H9 (cell line): ENCODE results near the gene NRROS. TPM values are rescaled to one million over a fixed set of nuclear protein-coding genes. Genes with fewer than 3 reads are reported as not detected.

Experiments
- DNase-seq: peaks from one replicate; pipeline ENCODE4 v3.0.0-alpha.2; 2017
- H2AFZ ChIP-seq: one replicate; pipeline ENCODE4 v1.6.1; 2013; ENCODE audit warnings: mild to moderate bottlenecking, low read length, control low read depth, moderate library complexity
- H2AK5ac ChIP-seq: 2 replicates; pipeline ENCODE4 v1.6.1; 2013; ENCODE audit warnings: low read length, control low read depth, mixed read lengths; ENCODE audit not compliant: insufficient read length
- H2BK120ac ChIP-seq: one replicate; pipeline ENCODE4 v1.6.1; 2013; ENCODE audit warnings: low read depth, mild to moderate bottlenecking, low read length, control low read depth, inconsistent platforms; ENCODE audit not compliant: poor library complexity, severe bottlenecking
- H2BK12ac ChIP-seq: 2 replicates; pipeline ENCODE4 v1.6.1; 2013; ENCODE audit warnings: low read length, control low read depth, mixed read lengths, low read depth; ENCODE audit not compliant: insufficient read length
- H2BK15ac ChIP-seq: 2 replicates; pipeline ENCODE4 v1.6.1; 2013; ENCODE audit warnings: low read depth, low read length, control low read depth
- H2BK20ac ChIP-seq: one replicate; pipeline ENCODE4 v1.6.1; 2013; ENCODE audit warnings: low read depth, mild to moderate bottlenecking, low read length, control low read depth, inconsistent platforms; ENCODE audit not compliant: poor library complexity, severe bottlenecking
- H2BK5ac ChIP-seq: 2 replicates; pipeline ENCODE4 v1.6.1; 2013; ENCODE audit warnings: low read length, control low read depth, mixed read lengths; ENCODE audit not compliant: insufficient read length
- H3K14ac ChIP-seq: 2 replicates; pipeline ENCODE4 v1.6.1; 2013; ENCODE audit warnings: low read length, control low read depth; ENCODE audit not compliant: insufficient read depth
- H3K18ac ChIP-seq: 2 replicates; pipeline ENCODE4 v1.6.1; 2013; ENCODE audit warnings: low read depth, mild to moderate bottlenecking, mixed read lengths, low read length, control low read depth; ENCODE audit not compliant: insufficient read length
- H3K23ac ChIP-seq: 2 replicates; pipeline ENCODE4 v1.6.1; 2013; ENCODE audit warnings: low read length, control low read depth, mixed read lengths, low read depth; ENCODE audit not compliant: insufficient read length
- H3K23me2 ChIP-seq: 2 replicates; pipeline ENCODE4 v1.6.1; 2013; ENCODE audit warnings: low read depth, mild to moderate bottlenecking, mixed read lengths, low read length, control low read depth; ENCODE audit not compliant: insufficient read length, poor library complexity, severe bottlenecking
- H3K27ac ChIP-seq: 2 replicates; pipeline ENCODE4 v1.5.1; 2013; ENCODE audit warnings: low read length, control low read depth, mixed read lengths, low read depth; ENCODE audit not compliant: insufficient read length
- H3K27me3 ChIP-seq: 2 replicates; pipeline ENCODE4 v1.6.1; 2013; ENCODE audit warnings: low read length, control low read depth, inconsistent platforms; ENCODE audit not compliant: insufficient read depth
- H3K4ac ChIP-seq: 2 replicates; pipeline ENCODE4 v1.6.1; 2013; ENCODE audit warnings: low read depth, mild to moderate bottlenecking, control low read depth, inconsistent platforms, low read length, moderate library complexity
- H3K4me1 ChIP-seq: 2 replicates; pipeline ENCODE4 v1.6.1; 2013; ENCODE audit warnings: low read length, control low read depth, inconsistent platforms; ENCODE audit not compliant: insufficient read depth
- H3K4me2 ChIP-seq: 2 replicates; pipeline ENCODE4 v1.6.1; 2013; ENCODE audit warnings: low read length, control low read depth, mixed read lengths; ENCODE audit not compliant: insufficient read length, insufficient read depth
- H3K56ac ChIP-seq: 2 replicates; pipeline ENCODE4 v1.6.1; 2013; ENCODE audit warnings: low read depth, mild to moderate bottlenecking, mixed read lengths, low read length, control low read depth; ENCODE audit not compliant: insufficient read length
- H3K79me1 ChIP-seq: 2 replicates; pipeline ENCODE4 v1.6.1; 2013; ENCODE audit warnings: low read depth, mild to moderate bottlenecking, moderate library complexity, low read length, control low read depth, inconsistent platforms; ENCODE audit not compliant: insufficient read depth, poor library complexity, severe bottlenecking
- H3K79me2 ChIP-seq: 2 replicates; pipeline ENCODE4 v1.6.1; 2013; ENCODE audit warnings: low read length, control low read depth, inconsistent platforms; ENCODE audit not compliant: insufficient read depth
- H3K9ac ChIP-seq: 2 replicates; pipeline ENCODE4 v1.6.1; 2013; ENCODE audit warnings: low read length, control low read depth, mixed read lengths; ENCODE audit not compliant: insufficient read length; ENCODE audit errors: extremely low read depth
- H3K9me3 ChIP-seq: one replicate; pipeline ENCODE4 v1.6.1; 2013; ENCODE audit warnings: low read depth, low read length, inconsistent platforms; ENCODE audit not compliant: control insufficient read depth
- H3T11ph ChIP-seq: one replicate; pipeline ENCODE4 v1.6.1; 2013; ENCODE audit warnings: mild to moderate bottlenecking, low read length, control low read depth, inconsistent platforms
- H4K20me1 ChIP-seq: one replicate; pipeline ENCODE4 v1.6.1; 2013; ENCODE audit not compliant: control insufficient read depth, insufficient read length, insufficient read depth
- H4K5ac ChIP-seq: 2 replicates; pipeline ENCODE4 v1.6.1; 2013; ENCODE audit warnings: low read depth, mild to moderate bottlenecking, mixed read lengths, low read length, control low read depth; ENCODE audit not compliant: insufficient read length
- H4K8ac ChIP-seq: replicated peaks from 2 replicates; pipeline ENCODE4 v1.6.1; 2013; ENCODE audit warnings: low read length, control low read depth, mixed read lengths, low read depth; ENCODE audit not compliant: insufficient read length
- H4K91ac ChIP-seq: 2 replicates; pipeline ENCODE4 v1.6.1; 2013; ENCODE audit warnings: low read depth, mild to moderate bottlenecking, moderate library complexity, mixed read lengths, low read length, control low read depth; ENCODE audit not compliant: insufficient read length
- H3K27ac Mint-ChIP-seq, 3 experiments: 2 replicates in 2 of 3; 3 replicates in 1 of 3; pipeline ENCODE4 v1.8.0; 2020 to 2021; ENCODE audit warnings: mixed read lengths in 3 of 3, mild to moderate bottlenecking in 1 of 3, moderate library complexity in 1 of 3
- H3K27me3 Mint-ChIP-seq: 2 replicates; pipeline ENCODE4 v1.8.0; 2021; ENCODE audit warnings: low read depth, mild to moderate bottlenecking, moderate library complexity, mixed read lengths
- H3K36me3 Mint-ChIP-seq, 3 experiments: 2 replicates in 2 of 3; 3 replicates in 1 of 3; pipeline ENCODE4 v1.8.0; 2020 to 2021; ENCODE audit warnings: low read depth in 3 of 3, mixed read lengths in 3 of 3; ENCODE audit not compliant: insufficient read depth in 1 of 3
- H3K4me1 Mint-ChIP-seq, 2 experiments: 2 replicates each; pipeline ENCODE4 v1.8.0; 2020; ENCODE audit warnings: mixed read lengths in 2 of 2
- H3K4me3 Mint-ChIP-seq, 2 experiments: 2 replicates in 1 of 2; 3 replicates in 1 of 2; pipeline ENCODE4 v1.8.0; 2020 to 2021; ENCODE audit warnings: mild to moderate bottlenecking in 2 of 2, mixed read lengths in 2 of 2, moderate library complexity in 1 of 2
- H3K9me3 Mint-ChIP-seq, 2 experiments: 2 replicates in 1 of 2; 3 replicates in 1 of 2; pipeline ENCODE4 v1.8.0; 2020; ENCODE audit warnings: mild to moderate bottlenecking in 2 of 2, mixed read lengths in 2 of 2, moderate library complexity in 1 of 2
- WGBS: extraction: QIAGEN DNeasy Blood & Tissue Kit; methylation state at CpG from one replicate; pipeline ENCODE4 v1.1.7; 2013; ENCODE audit warnings: missing lambda C conversion rate, low lambda C conversion rate, mixed read lengths; ENCODE audit not compliant: insufficient read length; ENCODE audit errors: extremely low coverage; 5-methylcytosine and 5-hydroxymethylcytosine counted together
- total RNA-seq: library from RNA; stranded (reverse); gene quantifications from 2 replicates; pipeline ENCODE4 v1.2.1, GENCODE V29; 2021
- TF ChIP-seq, protein P1 (sequence below): fragments of 200-600 bp; sonication (generic); conservative IDR thresholded peaks from 3 replicates; pipeline ENCODE4 v1.8.0; 2021; ENCODE audit warnings: antibody characterized with exemption, mild to moderate bottlenecking

Gene NRROS
- total RNA-seq, 1 experiment from 2014 or later, result 4.0 TPM

DNA sequence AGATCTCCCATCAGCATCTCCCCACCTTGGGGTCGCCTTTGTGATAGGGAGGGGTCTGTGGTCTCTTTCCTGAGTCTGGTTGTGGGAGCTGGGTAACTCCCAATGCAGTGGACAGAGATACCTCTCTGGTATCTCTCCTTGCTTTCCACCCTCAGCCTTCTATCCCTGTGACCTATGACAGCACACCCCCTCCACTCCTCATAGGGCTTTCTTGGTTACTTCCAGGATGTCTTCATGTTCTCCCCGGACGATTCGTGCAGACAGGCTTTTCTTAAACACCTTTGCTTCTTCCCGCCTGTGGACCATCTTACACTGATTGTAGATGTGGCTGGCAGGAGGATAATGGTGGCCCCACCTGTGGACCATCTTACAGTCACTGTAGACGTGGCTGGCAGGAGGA lies 14.2 kb upstream of the NRROS start:
- H2BK20ac ChIP-seq, result no peak overlapping the region
- H3T11ph ChIP-seq, result no peak overlapping the region
- peaks cover 15 to 17% of the 10 kb centered on the region in 2 experiments for H3K4me1 Mint-ChIP-seq
- no peak overlapping the region for H3K18ac ChIP-seq
- H3K36me3 Mint-ChIP-seq, result no peaks in the 10 kb centered on the region; a peak in 1 of 7 replicates
- TF ChIP-seq, protein P1, sequence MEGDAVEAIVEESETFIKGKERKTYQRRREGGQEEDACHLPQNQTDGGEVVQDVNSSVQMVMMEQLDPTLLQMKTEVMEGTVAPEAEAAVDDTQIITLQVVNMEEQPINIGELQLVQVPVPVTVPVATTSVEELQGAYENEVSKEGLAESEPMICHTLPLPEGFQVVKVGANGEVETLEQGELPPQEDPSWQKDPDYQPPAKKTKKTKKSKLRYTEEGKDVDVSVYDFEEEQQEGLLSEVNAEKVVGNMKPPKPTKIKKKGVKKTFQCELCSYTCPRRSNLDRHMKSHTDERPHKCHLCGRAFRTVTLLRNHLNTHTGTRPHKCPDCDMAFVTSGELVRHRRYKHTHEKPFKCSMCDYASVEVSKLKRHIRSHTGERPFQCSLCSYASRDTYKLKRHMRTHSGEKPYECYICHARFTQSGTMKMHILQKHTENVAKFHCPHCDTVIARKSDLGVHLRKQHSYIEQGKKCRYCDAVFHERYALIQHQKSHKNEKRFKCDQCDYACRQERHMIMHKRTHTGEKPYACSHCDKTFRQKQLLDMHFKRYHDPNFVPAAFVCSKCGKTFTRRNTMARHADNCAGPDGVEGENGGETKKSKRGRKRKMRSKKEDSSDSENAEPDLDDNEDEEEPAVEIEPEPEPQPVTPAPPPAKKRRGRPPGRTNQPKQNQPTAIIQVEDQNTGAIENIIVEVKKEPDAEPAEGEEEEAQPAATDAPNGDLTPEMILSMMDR, result no peak
- H2BK12ac ChIP-seq, result no peak overlapping the region
- H3K9ac ChIP-seq, result no peak overlapping the region
- H3K23me2 ChIP-seq, result no peaks in the 10 kb centered on the region
- no peak overlapping the region for H2AFZ ChIP-seq
- no CpG with 5 or more reads among the region's 6 CpGs for WGBS
- H2BK120ac ChIP-seq, result no peak overlapping the region
- H4K20me1 ChIP-seq, result no peaks in the 10 kb centered on the region
- H3K27ac Mint-ChIP-seq, result peak overlapping the region in 1 of 3 experiments; percentile 18; a peak in 1 of 7 replicates
- H3K79me2 ChIP-seq, result no peaks in the 10 kb centered on the region
- H3K27me3 ChIP-seq, result no peaks in the 10 kb centered on the region
- no peak overlapping the region for H4K91ac ChIP-seq
- no peak overlapping the region for H3K4ac ChIP-seq
- H4K8ac ChIP-seq, result no peak overlapping the region
- H3K56ac ChIP-seq, result no peak overlapping the region
- H3K4me1 ChIP-seq, result no peaks in the 10 kb centered on the region
- H2BK5ac ChIP-seq, result no peak overlapping the region
- no peak overlapping the region for H3K27ac ChIP-seq
- no peak overlapping the region for H2AK5ac ChIP-seq
- H3K23ac ChIP-seq, result no peak overlapping the region
- H4K5ac ChIP-seq, result no peak overlapping the region
- no peaks in the 10 kb centered on the region for H3K9me3 Mint-ChIP-seq
- no peak overlapping the region for H3K4me2 ChIP-seq
- no peak overlapping the region for H3K4me3 Mint-ChIP-seq
- no peak for DNase-seq
- no peak overlapping the region for H2BK15ac ChIP-seq
- H3K14ac ChIP-seq, result no peak overlapping the region
- H3K27me3 Mint-ChIP-seq, result no peaks in the 10 kb centered on the region
- no peaks in the 10 kb centered on the region for H3K79me1 ChIP-seq
- no peaks in the 10 kb centered on the region for H3K9me3 ChIP-seq
